HK-2 (cell line): ENCODE data around the gene WWOX.

Experiments
- DNase-seq: peaks from one replicate; pipeline ENCODE4 v3.0.0-alpha.2; 2018; ENCODE audit not compliant: unreplicated experiment

The WWOX gene

DNA sequence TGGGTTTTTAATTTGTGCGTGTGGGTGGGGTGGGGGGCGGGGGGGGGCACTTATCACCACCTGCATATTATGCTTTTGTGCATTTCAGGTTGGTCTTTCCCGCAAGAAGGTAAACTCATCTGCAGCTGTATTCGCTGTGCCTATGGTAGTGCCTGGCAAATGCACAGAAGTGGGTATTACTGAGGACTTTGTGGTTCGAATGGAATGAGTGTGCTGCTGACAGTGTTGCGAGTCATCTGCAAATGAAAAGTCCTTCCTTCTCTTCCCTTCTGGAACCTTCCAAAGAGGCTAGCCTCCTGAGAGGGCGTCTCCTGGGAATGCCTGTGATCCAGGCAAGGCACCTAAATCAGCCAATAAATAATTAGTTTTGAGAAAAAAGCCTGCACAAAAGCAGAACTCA, 968.1 kb downstream of the WWOX start:
- DNase-seq, result peak; percentile 6

GRCh38 chr16:79069121-79069520, 969.7 kb downstream of the WWOX start:
- DNase-seq, result no peak

DNA sequence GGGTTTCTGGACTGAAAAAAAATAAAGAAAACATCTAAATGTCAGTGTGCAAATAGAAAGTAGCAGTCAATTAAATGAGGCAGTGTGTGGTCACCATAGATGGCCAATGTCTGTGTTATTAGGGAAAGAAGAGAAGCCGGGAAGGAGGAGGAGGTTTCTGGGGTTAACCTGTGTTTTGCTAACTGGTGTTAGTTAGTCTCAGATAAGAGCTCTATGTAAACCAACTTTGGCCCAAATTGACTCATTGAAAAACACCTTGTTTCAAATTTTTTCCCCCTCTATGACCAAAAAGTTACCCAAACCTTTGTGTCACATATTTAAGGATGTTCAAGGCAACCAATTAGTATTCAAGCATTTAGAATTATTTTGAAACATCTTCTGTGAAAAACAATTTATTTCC, 970.2 kb downstream of the WWOX start:
- no peak for DNase-seq

DNA sequence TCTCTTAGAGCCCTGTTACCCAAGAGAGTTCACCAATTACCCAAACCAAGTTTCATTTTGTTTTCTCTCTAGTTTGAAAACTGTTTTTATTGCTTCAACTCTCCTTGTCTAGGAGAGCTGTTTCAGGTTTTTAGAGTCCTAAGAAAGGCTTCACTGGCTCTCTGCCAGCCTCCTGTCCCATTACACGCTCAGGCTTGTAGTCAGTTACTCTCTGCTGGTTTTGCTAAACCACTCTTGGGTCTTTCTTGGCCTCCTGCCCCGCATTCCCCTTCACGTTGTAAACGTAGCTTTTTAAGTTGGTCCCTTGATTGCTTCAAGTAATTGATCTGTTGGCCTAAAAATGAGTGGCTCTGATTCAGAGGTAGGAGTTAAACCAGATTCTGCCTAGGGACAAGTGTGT, 972.0 kb downstream of the WWOX start:
- no peak for DNase-seq

GRCh38 chr16:79072517-79072916, 973.1 kb downstream of the WWOX start:
- DNase-seq, result no peak

GRCh38 chr16:79073566-79073965, 974.1 kb downstream of the WWOX start:
- DNase-seq, result no peak

DNA sequence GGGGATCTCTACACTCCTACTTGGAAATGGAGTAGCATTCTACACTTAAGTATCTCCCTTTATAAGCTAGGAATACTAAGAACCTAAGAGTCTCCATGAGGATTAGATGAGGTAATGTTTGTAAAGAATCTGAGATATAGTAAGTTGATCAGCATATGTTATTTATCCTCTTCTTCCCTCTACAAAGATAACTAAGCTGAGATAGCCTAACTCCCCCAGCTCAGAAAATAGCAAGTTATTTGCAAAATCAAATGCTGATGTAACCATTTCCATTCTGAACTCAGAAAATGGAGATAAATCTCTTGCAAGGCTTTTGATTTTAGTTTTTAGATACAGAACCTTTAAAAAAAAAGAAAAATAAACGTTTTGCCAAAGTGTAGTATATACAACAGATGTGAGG, 975.1 kb downstream of the WWOX start:
- no peak for DNase-seq

DNA sequence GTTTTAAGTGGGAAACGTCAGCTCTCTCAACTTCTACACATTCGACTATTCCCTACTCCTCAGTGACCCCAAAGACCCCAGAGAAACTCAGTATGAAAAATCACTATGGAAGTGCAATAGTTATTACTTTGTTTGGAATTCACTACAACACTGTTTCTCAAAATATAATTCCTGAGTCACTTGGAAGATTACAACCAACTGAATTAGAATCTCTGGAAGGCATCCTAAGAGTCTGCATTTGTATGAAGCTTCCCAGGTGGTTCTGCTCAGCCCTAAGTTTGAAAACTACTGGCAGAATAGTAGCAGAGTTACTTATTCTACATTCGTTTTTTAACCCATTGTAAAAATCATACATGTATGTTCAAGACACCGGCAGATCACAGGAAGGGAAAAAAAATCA, 975.5 kb downstream of the WWOX start:
- DNase-seq, result no peak

DNA sequence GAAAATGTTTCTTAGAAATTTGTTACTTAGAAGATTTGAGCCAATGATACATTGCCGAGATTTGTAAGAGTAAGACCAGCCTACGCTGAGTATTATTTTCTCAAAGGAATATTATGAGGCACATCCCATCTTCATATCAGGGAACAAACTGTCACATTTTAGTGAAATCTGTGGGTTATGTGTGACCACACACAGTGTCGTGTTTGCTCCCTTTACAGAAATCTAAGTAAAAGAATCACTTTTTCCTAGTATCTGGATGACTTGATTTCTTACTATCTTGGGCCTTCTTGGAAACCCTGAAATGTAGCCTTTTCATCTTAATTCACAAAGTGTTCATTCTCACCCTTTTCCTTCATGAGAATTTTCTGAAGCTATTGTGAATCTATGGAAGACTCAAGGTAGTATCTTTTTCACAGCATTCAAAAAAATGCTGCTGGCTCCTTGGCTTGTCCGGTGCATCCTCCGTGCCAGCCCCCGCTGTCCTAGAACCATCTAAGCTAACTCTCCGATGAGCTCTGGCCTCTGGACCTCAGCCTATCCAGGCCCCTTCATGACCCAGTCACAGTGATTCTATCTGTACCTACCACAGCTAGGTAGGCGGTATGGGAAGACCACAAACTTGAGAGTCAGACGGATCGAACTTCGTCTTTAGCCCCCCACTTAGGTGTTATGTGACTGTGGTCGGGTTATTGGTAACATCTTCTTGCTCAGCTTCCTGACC, 976.8 kb downstream of the WWOX start:
- DNase-seq, result no peak

DNA sequence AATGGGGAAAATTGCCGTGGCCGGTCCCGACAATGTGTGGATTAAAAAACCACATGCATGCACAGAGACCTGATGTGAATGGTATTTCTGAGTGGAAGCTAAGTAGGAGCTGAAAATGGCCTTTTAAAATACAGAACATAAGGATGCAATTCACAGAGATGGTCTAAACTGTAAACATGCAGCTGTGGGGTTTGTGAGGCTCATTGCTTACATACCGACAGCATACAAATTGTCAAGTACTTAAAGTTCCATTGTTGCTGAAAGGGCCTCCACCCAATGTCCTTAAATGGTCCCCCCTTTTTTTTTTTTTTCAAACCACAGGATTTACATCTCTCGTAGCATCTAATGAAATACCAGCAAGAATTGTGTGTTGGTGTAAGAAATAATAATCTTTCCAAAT, 977.9 kb downstream of the WWOX start:
- DNase-seq, result no peak

DNA sequence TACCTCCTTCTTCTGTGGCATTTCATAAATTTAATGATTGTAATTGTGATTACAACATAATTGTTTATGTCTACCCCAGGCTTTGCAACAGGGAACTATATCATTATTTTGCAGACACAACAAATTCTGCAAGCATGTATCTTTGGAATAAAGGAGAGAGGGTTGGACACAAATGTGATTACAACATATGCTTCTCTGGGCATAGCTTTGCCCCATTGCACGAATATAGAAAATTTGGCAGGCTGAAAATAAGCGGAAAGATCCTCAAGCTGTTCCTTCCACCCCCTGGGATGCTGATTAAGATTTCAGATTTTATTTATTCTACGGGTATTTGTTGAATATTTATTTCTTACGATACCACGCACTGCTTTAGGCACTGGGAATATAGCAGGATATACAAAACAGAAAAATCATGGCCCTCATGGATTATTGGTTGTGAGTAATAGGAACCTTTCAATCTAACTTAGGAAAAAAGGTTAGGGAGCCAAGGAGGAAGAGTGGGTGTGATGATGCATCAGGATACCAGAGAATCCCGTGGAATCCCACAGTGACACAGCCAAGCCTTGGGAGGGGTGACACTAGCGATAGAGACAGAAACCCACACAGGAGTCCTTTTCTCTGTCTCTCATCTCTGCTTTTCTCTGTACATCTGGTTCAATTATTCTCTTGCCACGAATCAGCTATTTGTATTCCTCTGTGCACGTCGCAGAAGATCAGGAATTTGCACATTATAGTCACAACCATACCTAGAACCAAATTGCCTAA, 980.4 kb downstream of the WWOX start:
- no peak for DNase-seq

DNA sequence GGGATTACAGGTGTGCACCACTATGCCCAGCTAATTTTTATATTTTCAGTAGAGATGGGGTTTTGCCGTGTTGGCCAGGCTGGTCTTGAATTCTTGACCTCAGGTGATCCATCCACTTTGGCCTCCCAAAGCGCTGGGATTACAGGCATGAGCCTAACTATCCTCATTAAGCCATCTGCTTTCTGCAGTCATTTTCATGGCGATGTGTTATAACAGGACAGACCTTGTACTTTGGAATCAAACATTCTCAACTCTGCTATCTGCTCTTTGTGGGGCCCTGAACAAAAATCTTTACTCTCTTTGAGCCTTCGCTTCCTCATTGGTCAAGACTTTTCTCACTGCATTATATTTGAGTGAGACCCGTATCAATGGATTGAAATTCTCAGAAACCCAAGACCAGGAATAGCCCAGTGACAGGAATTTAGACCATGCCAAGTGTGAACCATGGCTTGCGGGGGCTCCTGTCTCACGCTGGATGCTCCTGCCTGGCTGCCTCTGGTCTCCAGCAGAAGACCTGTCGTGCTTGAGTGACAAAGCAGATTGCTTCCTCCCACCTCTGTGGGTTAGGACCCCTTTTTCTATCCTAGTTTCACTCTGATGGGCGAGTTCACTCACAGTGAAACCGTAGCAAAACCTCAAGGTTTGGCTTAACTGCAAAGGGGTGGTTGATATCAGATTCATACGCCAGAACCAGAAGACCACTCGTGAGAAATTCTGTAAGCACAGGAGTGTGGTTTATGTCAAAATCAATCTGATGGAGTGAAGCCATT, 982.0 kb downstream of the WWOX start:
- no peak for DNase-seq

DNA sequence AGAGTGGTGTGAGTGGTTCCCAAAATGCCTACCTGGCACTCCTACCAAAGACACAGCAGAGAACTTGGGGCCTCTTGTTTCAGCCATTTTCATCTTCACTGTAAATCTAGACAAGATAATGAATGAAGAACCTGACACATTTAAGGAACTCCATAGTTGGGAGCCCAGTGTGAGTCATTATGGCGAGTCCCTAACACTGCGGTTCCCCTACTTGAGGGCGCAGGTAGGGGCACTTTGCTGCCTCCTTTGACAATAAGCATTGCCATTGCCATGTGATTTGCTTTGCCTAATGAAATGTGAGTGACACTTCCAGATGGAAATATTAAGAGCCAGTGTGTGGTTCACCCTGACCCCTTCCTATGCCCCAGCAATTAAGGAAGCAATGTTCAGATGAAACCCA, 983.5 kb downstream of the WWOX start:
- DNase-seq, result no peak

GRCh38 chr16:79083508-79084299, 984.2 kb downstream of the WWOX start:
- no peak for DNase-seq

GRCh38 chr16:79088971-79089370, 989.5 kb downstream of the WWOX start:
- no peak for DNase-seq

GRCh38 chr16:79089735-79090284, 990.4 kb downstream of the WWOX start:
- no peak for DNase-seq

GRCh38 chr16:79090966-79091365, 991.5 kb downstream of the WWOX start:
- no peak for DNase-seq

DNA sequence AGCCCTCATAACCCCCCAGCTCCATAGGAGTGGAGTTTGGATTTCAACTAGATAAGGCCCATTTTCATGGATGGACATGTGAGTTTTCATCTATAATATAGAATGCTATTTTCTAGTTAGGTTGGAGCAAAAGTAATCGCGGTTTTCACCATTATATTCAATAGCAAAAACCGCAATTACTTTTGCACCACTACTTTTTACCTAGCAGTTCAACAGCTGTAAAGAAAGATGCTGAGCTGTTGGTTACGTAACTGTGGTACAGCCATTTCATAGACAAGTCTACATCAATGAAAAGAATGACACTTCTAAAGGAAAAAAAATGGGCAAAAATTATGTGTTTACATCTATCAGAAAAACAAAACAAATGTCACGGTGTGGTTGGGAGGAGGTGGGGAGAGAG, 993.4 kb downstream of the WWOX start:
- DNase-seq, result no peak

- no peak for DNase-seq
Measured at GRCh38 chr16:79093554-79093967, 994.1 kb downstream of the WWOX start.

- DNase-seq, result no peak
Measured at GRCh38 chr16:79096246-79096645, 996.8 kb downstream of the WWOX start.

DNA sequence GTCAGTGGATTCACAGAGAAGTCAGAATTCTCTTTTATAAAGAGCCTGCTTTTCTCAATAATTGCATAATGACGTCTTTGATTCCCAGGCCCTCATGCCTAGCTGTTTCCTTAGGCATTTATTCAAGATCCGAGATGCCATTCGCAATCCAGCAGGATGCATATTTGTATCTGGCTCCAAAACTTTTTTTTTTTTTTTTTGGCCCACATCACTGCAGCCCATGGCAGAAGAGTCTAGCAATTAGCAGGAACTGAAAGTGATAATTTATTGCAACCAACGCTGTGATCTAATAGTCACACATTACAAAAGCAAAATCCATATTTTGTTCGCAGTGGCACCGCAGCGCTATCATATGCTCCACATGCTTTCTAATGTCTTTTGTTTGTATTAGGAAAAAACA, 997.7 kb downstream of the WWOX start:
- no peak for DNase-seq

GRCh38 chr16:79097771-79098170, 998.3 kb downstream of the WWOX start:
- no peak for DNase-seq
